H1 (cell line): ENCODE data around the gene CHD3.

Experiments used
- BCL11A ChIP-seq, 2 experiments: IDR thresholded peaks; one replicate each; pipeline ENCODE4 v1.6.1; 2011; ENCODE audit warnings: low read depth in 2 of 2, low read length in 2 of 2, mild to moderate bottlenecking in 2 of 2
- RBBP5 ChIP-seq: IDR thresholded peaks from 2 replicates; pipeline ENCODE4 v1.7.1; 2012; ENCODE audit warnings: low read depth, mild to moderate bottlenecking, inconsistent platforms, low read length, moderate library complexity, borderline replicate concordance
- ZNF274 ChIP-seq: IDR thresholded peaks from 2 replicates; pipeline ENCODE4 v1.7.0; 2012; ENCODE audit warnings: low read length, borderline replicate concordance; ENCODE audit errors: extremely low read depth
- TF ChIP-seq, protein P1 (sequence below): IDR thresholded peaks from 2 replicates; pipeline ENCODE4 v1.6.1; 2011; ENCODE audit warnings: low read depth, mild to moderate bottlenecking, low read length; ENCODE audit not compliant: insufficient read depth
- TF ChIP-seq, protein P2 (sequence below), 3 experiments: IDR thresholded peaks; 1 replicate in 2 of 3; 2 replicates in 1 of 3; pipeline versions ENCODE4 v1.5.1 to v1.6.1; 2011; ENCODE audit warnings: low read length in 3 of 3, mild to moderate bottlenecking in 3 of 3, inconsistent platforms in 2 of 3, low read depth in 1 of 3, moderate library complexity in 1 of 3; ENCODE audit not compliant: insufficient read depth in 1 of 3; ENCODE audit errors: control extremely low read depth in 1 of 3

DNA sequence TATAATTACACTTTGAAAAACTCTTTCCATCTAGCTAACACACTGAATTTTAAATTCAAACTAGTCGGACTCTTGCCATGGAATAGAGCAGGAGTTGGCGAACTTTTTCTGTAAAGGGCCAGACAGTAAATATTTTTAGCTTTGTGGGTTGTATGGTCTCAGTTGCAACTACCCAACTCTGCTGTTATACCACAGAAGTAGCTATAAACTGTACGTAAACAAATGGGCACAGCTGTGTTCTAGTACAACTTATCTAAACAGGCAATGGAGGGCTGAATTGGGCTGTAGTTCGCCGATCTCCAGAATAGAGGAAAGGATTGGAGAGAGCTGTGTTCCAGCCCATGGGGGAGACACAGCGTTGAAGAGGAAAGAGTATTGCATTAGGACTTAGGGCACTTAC lies 52.2 kb downstream of the CHD3 start:
- TF ChIP-seq RBBP5 (no peak), ZNF274 (no peak), BCL11A (IDR thresholded peaks at IDR 0.05; ENCODE audit: low read depth in 2 of 2, low read length in 2 of 2) (no peak)
- TF ChIP-seq, protein P1, sequence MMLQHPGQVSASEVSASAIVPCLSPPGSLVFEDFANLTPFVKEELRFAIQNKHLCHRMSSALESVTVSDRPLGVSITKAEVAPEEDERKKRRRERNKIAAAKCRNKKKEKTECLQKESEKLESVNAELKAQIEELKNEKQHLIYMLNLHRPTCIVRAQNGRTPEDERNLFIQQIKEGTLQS, result no peak
- TF ChIP-seq, protein P2, sequence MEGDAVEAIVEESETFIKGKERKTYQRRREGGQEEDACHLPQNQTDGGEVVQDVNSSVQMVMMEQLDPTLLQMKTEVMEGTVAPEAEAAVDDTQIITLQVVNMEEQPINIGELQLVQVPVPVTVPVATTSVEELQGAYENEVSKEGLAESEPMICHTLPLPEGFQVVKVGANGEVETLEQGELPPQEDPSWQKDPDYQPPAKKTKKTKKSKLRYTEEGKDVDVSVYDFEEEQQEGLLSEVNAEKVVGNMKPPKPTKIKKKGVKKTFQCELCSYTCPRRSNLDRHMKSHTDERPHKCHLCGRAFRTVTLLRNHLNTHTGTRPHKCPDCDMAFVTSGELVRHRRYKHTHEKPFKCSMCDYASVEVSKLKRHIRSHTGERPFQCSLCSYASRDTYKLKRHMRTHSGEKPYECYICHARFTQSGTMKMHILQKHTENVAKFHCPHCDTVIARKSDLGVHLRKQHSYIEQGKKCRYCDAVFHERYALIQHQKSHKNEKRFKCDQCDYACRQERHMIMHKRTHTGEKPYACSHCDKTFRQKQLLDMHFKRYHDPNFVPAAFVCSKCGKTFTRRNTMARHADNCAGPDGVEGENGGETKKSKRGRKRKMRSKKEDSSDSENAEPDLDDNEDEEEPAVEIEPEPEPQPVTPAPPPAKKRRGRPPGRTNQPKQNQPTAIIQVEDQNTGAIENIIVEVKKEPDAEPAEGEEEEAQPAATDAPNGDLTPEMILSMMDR (IDR thresholded peaks at IDR 0.05; ENCODE audit: control extremely low read depth in 1 of 3, insufficient read depth in 1 of 3, low read depth in 1 of 3, low read length in 3 of 3), result no peak
